Measurements from ENCODE around the gene C16orf96.

Gene C16orf96

DNA sequence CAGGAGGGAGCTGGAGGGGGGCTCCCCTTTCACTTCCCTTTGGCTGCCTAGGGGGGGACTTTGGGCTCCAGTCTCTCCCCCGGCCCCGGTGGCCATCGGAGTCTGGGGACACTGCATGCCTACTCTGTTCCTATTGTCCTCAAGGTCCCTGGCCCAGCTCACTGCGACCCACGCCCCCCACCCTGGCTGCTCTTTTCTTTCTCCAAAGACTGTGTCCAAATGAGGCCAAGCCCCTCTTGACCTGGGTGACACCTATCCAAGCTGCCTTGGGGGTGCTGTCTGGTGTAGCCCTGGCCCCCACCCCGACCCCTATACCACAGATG, 45.7 kb downstream of the C16orf96 start:
- no peak for FAIRE-seq

DNA sequence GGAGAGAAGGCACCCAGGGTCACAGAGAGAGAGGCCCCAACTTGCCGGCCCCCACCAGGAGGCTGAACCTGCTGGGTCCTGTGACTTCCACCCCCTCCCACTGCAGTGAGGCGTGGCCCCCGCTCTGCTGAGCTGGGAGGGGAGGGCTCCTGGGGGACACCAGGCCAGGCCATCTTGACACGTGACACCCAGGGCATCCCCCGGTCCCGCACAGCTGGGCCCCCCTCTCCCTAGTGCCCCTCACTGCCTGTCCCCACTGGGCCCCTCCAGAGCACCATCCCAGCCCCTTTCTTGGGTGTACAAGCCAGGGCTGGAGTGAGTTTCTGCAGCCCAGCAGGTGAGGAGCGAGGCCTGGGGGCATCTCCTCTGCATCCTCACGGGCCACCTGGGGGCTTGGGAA, 46.2 kb downstream of the C16orf96 start:
- FAIRE-seq = no peak

DNA sequence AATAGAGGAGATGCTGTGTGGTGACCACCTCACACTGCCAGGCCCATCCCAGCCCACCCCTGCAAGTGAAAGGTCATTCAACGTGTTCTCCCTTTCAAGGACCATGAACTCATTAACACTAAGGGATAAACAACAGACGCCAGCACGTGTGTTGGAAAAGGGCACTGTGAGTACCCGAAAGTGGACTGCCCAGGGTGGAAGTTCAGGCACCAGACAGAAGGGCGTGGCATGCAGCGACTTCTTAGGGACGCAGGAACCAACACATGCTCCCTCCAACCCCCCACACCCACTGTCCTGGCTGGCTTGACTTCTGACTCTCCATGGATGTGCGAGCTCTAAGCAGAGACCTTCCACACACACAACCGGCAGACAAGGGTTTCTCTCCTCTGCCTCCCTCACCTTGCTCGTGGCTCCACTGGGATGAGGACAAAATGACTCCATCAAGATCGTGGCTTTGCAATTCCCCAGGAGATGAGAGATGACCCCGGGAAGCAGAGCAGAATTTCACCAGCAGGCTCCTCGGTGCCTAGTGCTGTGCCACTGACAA, 47.6 kb downstream of the C16orf96 start:
- FAIRE-seq = no peak

DNA sequence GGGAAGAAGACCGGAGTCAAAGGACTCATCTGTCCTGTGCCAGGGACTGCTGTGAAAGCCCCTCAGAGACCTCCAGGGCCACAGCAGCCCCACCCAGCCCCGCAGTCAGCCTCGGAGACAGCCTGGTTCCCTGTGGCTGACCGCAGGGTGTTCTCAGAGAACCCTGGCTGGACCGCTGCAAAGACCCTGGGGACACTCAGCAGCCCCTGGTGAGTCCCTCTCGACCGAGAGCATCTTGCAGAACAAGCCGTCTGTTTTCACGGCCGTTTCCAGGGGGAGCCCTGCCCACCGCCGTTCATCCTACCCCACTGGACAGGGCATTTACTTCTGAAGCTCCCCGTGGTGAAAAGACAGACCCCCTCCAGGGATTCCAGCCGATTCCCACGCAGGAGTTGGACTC, 48.3 kb downstream of the C16orf96 start:
- no peak for FAIRE-seq

DNA sequence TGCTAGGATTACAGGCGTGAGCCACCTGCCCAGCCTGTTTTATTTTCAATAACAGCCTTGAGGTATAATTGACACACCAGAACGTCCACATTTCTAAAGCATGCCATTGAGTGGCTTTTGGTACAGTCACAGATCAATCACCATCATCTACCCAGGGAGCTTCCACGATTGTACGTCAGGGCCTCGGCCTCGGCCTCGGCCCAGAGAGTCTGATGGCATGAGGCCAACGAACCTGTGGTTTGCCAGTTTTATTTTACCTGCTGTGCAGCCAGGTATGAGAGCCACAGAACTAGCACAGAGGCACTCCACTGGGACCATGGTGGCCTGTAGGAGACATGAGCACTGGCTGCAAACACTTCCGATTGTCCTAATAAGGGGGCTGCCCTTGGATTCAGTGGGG, 50.2 kb downstream of the C16orf96 start:
- no peak for FAIRE-seq

DNA sequence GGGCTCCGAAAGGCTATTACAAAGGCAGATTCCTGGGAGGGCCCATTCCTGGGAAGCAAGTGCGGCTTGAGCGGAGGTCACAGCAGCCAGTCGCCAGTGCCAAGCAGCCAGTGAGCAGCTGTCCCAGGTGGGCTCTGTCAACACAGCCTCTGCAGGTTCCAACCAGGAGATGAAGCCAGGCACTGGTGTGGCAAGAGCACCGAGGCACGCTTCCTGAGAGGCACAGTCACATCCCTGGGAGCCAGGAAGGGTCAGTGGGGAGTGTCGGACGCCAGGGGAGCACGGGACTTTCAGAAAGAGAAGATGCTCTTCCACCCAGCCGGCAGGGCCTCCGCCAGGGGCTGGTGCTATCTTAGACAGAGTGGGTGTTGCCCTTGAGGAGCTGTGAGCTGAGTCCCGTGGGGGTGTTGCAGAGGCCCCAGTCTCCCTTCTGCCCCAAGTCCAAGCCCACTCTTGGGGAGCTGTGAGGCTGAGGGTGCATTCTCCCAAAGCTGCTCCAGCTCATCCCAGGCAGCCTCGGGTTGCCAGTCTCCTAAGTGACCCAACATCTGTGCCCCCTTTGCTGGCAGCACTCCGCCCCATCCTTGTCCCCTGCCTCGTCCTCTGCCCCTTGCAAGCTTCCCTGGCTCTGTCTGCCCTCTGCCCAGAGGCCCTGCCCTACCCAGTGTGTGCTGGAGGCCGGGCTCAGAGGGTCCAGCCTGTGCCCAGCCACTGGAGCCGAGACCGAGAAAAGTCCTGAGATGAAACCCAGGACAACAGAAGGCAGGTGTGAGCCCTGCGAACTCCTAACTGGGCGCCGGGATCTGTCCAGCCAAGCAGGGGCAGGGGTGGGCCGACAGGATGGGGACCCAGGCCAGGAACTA, 51.9 kb downstream of the C16orf96 start:
- FAIRE-seq = no peak

DNA sequence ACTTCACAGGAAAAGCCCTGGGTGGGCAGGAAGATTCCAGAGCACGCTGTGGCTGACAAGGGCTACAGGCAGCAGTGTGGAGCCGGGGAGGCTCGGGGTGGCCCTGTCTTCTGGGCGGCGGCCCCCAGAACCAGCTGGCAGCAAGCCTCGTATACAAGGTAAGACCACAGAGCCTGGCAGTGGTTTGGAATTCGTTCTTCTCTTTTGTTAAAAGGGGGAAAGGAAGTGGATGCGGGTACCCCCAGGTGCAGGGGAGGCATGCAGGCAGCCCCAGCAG, 52.5 kb downstream of the C16orf96 start:
- no peak for FAIRE-seq

DNA sequence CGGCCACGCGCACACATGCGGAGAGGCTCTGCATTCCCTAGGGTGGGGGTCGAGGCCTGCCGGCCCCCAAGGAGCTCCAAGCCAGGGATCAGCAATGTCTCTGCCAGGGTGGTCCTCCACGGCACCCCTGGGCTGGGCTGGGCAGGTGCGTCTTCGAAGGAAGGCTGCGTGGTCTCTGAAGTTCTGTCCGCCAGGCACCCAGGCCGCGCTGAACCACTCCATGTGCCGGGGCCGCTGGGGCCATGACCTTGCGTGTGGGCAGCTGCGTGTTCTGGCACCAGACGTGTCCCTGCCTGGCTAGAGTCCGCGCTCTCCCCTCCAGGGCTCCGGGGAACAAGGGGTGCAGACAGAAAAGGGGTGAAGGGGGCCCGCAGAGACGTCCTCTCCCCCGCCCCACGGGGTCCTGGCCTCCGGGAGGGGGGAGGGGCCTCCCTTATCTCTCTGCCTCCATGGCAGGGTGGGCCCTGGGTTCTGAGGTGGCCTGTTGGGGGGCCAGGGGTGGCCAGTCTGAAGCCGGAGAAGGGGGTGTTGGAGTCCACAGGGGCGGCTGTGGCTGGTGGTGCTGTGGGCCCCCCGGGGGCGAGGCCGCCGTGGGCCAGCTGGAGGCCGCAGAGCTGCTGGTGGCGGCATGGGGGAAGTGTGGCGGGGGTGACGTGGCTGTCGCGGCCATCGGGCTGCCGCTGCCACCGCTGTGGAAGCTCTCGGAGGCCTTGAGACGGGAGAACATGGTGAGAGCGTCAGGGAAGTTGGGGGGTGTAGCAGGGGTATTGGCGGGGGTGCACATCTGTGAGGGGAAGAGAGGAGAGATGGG, 53.3 kb downstream of the C16orf96 start:
- no peak for FAIRE-seq

DNA sequence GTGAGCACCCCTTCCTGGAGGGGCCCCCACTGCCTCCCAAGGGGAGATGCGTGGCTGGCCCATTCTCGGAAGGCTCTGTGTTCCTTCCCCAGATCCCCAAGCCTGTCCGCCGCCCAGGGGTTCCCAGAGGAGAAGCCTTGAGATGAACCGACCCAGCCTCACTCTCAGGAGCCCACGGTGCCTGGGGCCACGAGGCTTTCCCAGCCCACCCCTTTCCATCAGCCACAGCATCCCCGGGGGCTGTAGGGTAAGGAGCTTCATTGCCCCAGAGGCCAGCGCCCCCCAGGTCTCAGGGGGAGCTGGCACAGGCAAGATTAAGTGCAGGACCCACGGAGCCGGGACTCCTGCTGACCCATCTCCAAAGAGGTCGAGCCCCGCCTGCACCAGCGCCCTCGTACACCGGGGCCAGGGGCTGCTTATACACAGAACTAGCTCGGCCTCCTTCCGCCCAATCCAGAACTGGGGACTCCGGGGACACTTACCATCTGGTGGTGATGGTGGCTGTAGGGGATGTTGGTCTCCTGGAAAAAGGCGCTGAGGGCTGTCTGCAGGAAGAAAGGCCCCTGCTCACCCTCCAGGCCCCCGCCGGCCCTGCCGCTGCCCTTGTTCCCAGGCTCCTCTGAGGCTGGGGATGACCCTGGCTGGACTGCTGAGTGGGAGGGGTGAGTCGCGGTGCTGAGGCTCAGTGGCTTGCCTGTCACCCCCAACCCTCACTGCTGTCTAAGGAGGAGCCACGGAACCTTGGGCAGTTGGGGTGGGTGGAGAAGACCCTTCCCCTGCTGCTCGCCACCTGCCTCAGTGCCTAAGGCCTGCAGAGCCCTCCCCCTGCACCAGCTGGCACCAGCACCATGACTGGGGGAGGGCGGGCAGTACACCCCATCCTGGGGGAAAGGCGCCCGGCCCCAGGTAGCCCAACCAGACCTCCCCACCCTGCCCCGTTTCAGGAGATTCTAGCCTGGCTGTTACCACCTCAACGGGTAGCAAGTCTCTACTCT, 54.2 kb downstream of the C16orf96 start:
- FAIRE-seq = no peak

DNA sequence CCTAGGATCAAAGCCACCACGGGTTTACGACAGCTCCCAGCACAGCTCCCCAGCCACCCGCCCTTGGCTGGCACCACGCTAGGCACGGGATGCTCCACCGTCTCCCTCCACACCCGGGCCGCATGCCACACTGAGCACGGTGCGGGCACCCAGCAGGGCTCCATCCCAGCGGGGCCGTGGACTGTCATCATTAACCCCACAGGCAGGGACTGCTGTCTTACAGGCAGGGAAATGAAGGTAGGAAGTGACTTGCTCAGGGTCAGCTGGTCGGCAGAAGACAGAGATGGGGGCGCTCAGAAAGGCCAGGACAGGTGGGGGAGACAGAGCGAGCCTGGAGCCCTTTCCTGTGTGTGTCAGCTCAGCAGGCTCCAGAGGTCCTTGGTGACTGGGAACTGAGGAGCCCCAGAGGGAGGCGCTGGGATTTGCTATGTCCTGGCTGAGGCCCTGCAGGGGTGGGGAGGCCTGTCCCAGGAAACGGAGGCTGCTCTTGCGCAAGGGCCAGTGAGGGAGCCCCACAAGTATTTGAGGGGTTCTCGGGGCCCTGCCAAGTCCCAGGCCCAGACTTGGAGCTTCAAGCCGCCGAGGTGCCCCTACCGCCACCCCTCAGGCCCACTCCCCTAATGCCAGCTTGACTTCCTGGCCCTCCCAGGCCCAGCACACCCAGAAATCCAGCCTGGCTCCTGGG, 55.3 kb downstream of the C16orf96 start:
- FAIRE-seq = no peak

DNA sequence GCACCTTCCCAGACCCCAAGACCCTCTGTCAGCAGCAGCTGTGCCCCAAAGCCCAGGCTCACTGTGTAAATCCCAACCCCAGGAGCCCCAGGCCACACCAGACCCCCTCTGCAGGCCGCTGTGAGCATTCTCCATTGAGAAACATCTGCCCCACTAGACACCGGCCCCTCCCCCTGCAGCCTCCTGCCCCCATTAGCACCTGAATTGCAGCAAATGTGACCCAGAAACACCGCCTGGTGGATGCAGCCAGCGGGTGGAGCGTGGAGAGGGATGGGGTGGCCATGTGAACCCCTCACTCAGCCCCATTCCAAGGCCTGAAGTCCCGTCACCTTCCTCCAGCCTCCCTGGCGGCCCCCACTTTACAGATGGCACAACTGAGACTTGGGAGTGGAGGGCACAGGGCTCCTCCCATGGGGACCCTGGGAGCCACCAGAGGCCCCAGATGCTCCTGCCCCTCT, 56.4 kb downstream of the C16orf96 start:
- FAIRE-seq = no peak

DNA sequence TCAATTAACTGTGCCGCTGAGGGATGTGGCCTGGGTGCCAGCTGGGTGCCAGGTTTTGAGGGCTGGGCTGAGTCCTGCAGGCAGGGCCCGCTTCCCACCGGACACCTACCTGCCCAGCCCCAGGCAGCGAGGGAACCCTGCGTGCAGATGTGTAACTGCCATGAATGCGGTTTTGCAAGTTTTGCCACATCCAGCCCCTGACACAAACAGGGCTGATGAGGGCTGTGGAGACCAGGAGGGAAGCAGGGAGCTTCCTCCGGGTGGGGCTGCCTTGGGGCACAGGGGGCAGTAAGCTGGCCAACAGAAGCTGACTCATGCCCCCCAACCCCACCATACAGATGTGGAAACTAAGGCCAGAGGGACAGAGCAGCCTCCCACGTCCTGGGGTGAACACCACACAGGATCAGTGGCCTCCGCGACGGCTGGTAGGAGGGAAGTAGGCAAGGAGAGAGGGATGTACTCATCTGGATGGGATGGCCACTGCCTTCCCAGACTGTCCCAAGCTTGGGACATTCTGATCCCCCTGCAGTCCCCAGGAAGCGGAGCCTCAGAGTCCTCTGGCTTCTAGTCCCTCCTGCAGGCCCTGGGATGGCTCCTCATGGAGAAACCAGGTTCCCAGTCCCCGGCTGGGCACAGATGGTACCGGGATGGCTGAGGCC, 57.0 kb downstream of the C16orf96 start:
- no peak for FAIRE-seq

DNA sequence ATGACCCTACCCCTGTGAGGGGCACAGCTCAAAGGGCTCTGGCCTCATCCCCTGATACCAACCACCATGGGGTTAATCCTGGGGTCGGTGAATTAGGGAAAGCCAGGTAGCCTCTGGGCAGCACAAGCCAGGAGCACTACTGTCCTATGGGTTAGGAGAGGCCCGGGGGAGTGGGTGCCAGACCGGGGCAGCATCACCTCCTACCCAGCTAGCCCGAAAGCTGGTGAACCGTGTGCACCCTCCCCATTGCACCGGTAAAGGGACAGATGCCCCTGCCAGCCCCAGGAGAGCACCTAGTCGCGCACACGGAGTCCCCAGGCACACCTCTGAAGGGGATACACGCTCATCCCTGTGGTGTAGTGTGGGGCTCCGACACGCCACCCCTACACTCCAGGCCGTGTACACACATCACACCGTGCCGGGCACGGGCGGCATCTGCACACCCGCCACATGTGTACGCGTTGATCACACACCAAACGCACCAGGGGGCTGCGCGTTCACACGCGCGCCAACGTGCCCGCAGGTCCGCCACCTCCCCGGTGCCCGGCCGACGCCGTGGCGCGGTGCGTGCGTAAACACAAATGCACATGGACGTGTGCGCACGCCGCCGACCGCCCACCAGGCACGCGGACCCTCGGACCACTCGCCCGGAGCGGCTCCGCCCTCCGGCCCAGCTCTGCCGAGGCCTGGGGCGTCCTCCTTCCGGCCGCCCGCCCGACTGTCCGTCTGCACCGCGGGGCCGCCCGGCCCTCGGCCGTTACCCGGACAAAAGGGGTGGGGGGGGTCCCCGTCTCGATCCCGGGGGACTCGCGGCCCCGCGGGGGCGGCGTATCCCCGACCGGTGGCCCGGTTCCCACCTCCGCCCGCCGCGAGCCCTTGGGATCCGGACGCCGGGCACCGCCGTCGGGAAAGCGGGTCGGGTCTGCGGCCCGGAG, 57.8 kb downstream of the C16orf96 start:
- no peak for FAIRE-seq

DNA sequence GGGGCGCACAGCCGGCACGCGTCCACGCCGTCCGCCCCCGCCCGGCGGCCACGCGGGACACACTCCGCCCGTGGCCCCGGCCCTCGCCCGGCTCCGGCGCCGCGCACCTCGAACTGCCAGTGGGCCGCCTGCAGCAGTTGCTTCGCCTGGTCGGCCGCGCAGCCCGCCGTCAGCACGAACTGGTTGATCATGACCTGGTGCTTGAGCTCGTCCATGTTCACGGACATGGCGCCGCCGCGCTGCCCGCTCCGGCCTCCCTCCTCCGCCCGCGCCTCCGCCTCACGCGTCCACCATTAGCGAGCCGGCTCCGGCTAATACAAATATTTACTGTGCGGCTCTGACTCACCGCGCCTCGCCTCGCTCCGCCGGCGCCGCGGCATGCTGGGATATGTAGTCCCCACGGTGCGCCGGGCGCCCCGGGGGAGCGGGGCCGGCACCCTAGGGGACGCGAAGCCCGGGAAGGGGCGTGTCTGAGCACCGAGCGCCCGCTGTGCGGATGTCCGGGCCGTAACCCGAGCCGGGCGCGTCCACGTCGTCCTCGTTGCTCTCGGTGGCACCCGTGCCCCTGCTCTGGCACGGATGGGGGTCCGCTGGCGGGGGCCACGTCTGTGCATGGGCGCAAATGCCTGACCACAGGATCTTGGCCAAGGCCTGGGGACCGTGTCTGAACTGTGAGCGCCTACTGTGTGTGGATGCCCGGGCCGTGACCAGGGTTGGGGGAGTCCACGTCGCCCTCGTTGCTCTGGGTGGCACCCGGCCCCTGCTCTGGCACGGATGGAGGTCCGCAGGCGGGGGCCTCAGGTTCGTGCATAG, 58.6 kb downstream of the C16orf96 start, which contains the start of gene UBALD1:
Gene UBALD1 (minus strand): TSS at position 318 of the 813 bp plus-strand sequence. CDS start 91 bp downstream, at position 227.
- FAIRE-seq = no peak

DNA sequence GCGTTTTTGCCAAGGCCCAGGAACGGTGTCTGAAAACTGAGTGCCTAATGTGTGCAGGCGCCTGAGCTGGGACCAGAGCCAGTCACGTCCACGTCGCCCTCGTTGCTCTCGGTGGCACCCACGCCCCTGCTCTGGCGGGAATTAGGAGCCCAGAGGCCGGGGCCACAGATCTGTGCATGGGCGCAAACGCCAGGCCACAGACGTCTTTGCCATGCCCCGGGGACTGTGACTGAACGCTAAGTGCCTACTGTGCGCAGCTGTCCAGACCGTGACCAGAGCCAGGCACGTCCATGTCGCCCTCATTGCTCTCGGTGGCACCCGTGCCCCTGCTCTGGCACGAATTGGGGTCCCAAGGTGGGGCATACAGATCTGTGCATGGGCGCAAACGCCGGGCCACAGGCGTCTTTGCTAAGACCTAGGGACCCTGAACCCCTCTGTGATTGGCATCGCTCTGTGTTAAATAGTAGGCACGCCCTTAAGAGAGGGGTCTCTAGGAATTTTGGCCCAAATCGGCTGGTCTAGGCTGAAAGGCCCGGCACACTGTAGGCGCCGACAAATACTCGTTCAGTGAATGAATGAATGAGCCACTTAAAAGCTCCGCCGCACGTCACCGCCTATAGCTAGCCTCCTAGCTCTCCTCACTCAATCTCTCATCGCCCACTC, 59.4 kb downstream of the C16orf96 start:
- no peak for FAIRE-seq

DNA sequence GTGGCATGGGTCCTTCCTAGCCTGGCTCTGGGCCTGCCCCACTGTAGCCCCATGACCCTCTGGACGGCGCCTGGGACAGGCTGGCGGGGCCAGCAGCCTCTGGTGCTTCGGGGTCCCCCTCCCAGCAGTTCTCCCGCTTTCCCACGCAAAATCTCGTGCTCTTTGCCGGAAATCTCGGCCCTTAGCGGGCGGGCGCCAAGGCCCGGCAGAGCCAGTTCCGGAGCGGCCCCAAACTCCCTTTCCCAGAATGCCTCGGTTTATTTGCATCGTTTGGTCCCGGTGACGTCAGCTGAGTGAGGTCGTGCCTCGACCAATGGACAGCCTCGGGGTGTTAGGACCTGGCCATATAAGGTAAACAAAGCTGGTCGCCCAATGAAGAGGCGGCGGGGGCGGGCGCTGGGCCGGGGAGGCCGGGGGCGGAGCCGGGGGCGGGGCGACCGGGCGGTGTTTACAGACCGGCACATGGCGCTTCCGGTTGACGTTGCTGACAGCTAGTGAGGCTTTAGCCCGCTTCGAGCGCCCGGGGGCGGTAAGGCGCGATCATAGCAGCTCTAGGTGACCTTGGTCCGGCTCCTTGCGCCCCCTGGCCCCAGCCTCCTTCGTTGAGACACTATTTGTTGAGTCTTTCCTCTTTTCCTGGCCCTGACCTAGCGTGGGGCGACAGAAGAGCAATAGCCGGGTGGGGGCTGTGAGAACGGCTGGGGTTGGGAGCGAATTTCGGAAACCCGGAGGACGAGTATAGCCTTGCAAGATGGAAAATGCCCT, 60.1 kb downstream of the C16orf96 start:
- FAIRE-seq = no peak

DNA sequence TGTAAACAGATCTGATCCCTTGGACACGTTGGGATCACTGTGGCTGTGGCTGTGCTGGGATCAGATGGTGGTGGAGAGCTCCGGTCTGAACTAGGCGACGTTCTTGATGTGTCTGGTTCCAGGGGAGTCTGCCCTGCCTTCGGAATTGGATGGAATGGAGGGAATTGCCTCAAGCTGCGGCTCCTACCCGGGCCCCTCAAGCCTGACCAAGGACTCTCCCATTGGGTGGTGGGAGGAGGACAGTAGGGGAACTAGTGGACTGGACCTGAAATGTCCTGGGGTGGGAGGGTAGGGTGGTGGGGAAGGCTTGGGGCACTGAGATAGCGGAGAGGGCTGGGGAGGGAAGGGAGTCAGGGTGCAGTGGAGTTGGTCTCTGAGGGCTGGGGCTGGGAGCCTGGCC, 61.7 kb downstream of the C16orf96 start:
- no peak for FAIRE-seq

All from colon (tissue), 2 donors.